ENCODE results near the gene C17orf107.

C17orf107 gene

GRCh38 chr17:4938688-4939545, 39.6 kb downstream of the C17orf107 start:
- peak; percentile 69 for DNase-seq

GRCh38 chr17:4939546-4939795, 40.1 kb downstream of the C17orf107 start:
- DNase-seq = no peak

GRCh38 chr17:4939796-4940554, 40.6 kb downstream of the C17orf107 start, which contains the start of the genes RNF167 and SLC25A11:
Gene RNF167, plus strand, starts transcription at chr17:4940268. Its CDS starts 642 bp downstream, at chr17:4940910.
Gene SLC25A11, minus strand, starts transcription at chr17:4940046. Its CDS starts 136 bp downstream, at chr17:4939910.
- peak; percentile 100 for DNase-seq

- DNase-seq = no peak
These were observed 41.4 kb downstream of the C17orf107 start for GRCh38 chr17:4940555-4941318.

GRCh38 chr17:4941319-4941610, 41.9 kb downstream of the C17orf107 start:
- peak; percentile 55 for DNase-seq

GRCh38 chr17:4942760-4943508, 43.6 kb downstream of the C17orf107 start:
- DNase-seq = no peak

GRCh38 chr17:4944163-4944553, 44.8 kb downstream of the C17orf107 start:
- peak; percentile 84 for DNase-seq

GRCh38 chr17:4944554-4945175, 45.3 kb downstream of the C17orf107 start:
- no peak for DNase-seq

GRCh38 chr17:4945176-4945943, 46.0 kb downstream of the C17orf107 start:
- DNase-seq = peak; percentile 92

GRCh38 chr17:4945944-4946280, 46.6 kb downstream of the C17orf107 start:
- DNase-seq = no peak

- peak; percentile 59 for DNase-seq
These were observed 47.1 kb downstream of the C17orf107 start for GRCh38 chr17:4946312-4946976.

- DNase-seq = peak; percentile 78
These were observed 47.7 kb downstream of the C17orf107 start for GRCh38 chr17:4947010-4947410.

GRCh38 chr17:4947411-4948165, 48.3 kb downstream of the C17orf107 start:
- peak; percentile 86 for DNase-seq

- DNase-seq = peak; percentile 98
These were observed 49.0 kb downstream of the C17orf107 start, which contains the start of gene PFN1 for GRCh38 chr17:4948166-4948930. Gene PFN1, minus strand, starts transcription at chr17:4948530. Its CDS starts 136 bp downstream, at chr17:4948394.

GRCh38 chr17:4948931-4949320, 49.6 kb downstream of the C17orf107 start:
- DNase-seq = peak; percentile 97

GRCh38 chr17:4949321-4950074, 50.2 kb downstream of the C17orf107 start:
- DNase-seq = peak; percentile 94

- peak; percentile 90 for DNase-seq
These were observed 50.9 kb downstream of the C17orf107 start for GRCh38 chr17:4950075-4950745.

- DNase-seq = peak; percentile 74
These were observed 51.4 kb downstream of the C17orf107 start, which contains the start of gene ENO3 for GRCh38 chr17:4950746-4951204. Gene ENO3, plus strand, starts transcription at chr17:4951119. Its CDS starts 711 bp downstream, at chr17:4951830.
